ENCODE measurements around the gene TRIP13. TPM values are rescaled to one million over a fixed set of nuclear protein-coding genes. Genes with fewer than 3 reads are reported as not detected.

TRIP13 gene
- total and polyA plus RNA-seq, 2 of the 4 experiments (the other 2 are of a cell fraction), result 17.1 to 35.5 TPM

- Histone ChIP-seq H3K27ac (ENCODE audit: insufficient read depth, low read length) (no peak overlapping the region), H2BK15ac (ENCODE audit: low read depth, low read length) (no peak overlapping the region), H3K14ac (replicated peaks; ENCODE audit: low read depth, low read length) (no peak overlapping the region), H2BK20ac (ENCODE audit: low read depth, low read length) (no peak overlapping the region), H3K4me1 (ENCODE audit: control insufficient read depth, insufficient read depth, low read length) (no peaks in the 10 kb centered on the region; the same call in 1 of the 2 replicates), H4K8ac (ENCODE audit: low read depth in 2 of 2, low read length in 2 of 2) (no peak overlapping the region), H3K4me2 (ENCODE audit: low read depth, low read length) (no peak overlapping the region), H3K9me3 (ENCODE audit: control insufficient read depth, insufficient read depth, low read length) (no peaks in the 10 kb centered on the region), H3K18ac (ENCODE audit: low read depth, low read length) (no peak overlapping the region), H2BK120ac (ENCODE audit: low read depth, low read length) (no peak overlapping the region), H3K79me1 (ENCODE audit: low read depth in 1 of 2, low read length in 2 of 2) (no peaks in the 10 kb centered on the region), H2BK5ac (ENCODE audit: low read depth, low read length, poor library complexity, severe bottlenecking) (no peak overlapping the region), H2AFZ (replicated peaks; ENCODE audit: low read length, poor library complexity) (no peak overlapping the region), H3K23ac (ENCODE audit: low read depth, low read length) (no peak overlapping the region), H3K56ac (ENCODE audit: extremely low read depth, insufficient read depth, low read length) (no peak overlapping the region), H3K27me3 (ENCODE audit: control insufficient read depth, insufficient read depth, low read length) (peaks cover 6% of the 10 kb centered on the region), H2AK5ac (ENCODE audit: low read depth, low read length) (no peak overlapping the region), H4K20me1 (ENCODE audit: insufficient read depth, low read length) (no peaks in the 10 kb centered on the region), H2AK9ac (replicated peaks; ENCODE audit: low read depth, low read length, poor library complexity) (no peak overlapping the region), H3K4me3 (ENCODE audit: insufficient read depth, low read depth, low read length) (no peak overlapping the region), H3K9ac (ENCODE audit: low read depth, low read length) (no peak overlapping the region), H4K91ac (ENCODE audit: insufficient read depth, low read depth, low read length) (no peak overlapping the region), H3K36me3 (ENCODE audit: control insufficient read depth, insufficient read depth, low read length) (peaks cover 4% of the 10 kb centered on the region), H3K4ac (ENCODE audit: low read depth, low read length) (no peak overlapping the region), H3K9me1 (ENCODE audit: insufficient read depth, low read length) (no peaks in the 10 kb centered on the region), H4K5ac (ENCODE audit: low read depth, low read length) (no peak overlapping the region)
- in situ Hi-C loops (cut with MboI; ENCODE audit: low sequenced_read_pairs), result no loop called here
- WGBS, 2 experiments (ENCODE audit: extremely low coverage in 2 of 2, insufficient read length in 1 of 2), result no CpG with 5 or more reads among the region's 9 CpGs
- dilution Hi-C loops (cut with HindIII; ENCODE audit: low sequenced_read_pairs, unreplicated experiment), result no loop called here
- no TSS peak for BruUV-seq (replicated peaks)
- CTCF ChIA-PET, result interaction anchor here (3.2 kb wide), 1 partner anchor 246 kb away, joined by 17 read pairs; no protein-coding TSS in a partner anchor
- POLR2A ChIA-PET (ENCODE audit: unreplicated experiment), result no interaction called here
- ATAC-seq (ENCODE audit: low read depth), result no peak
- DNase-seq, result no peak
- TF ChIP-seq NFE2L2 (IDR thresholded peaks at IDR 0.05; ENCODE audit: low read depth, low read length) (no peak), MAFK (IDR thresholded peaks at IDR 0.05; ENCODE audit: low read depth, low read length) (no peak), FOS (IDR thresholded peaks at IDR 0.05; ENCODE audit: low read depth, low read length) (no peak), ELK1 (IDR thresholded peaks at IDR 0.05; ENCODE audit: borderline replicate concordance, low read depth, low read length) (no peak), RFX5 (IDR thresholded peaks at IDR 0.05; ENCODE audit: low read depth, low read length) (no peak), MXI1 (IDR thresholded peaks at IDR 0.05; ENCODE audit: borderline replicate concordance, low read depth, low read length) (no peak), RCOR1 (IDR thresholded peaks at IDR 0.05; ENCODE audit: insufficient replicate concordance, low read length) (no peak)
- intact Hi-C loops (cut with micrococcal nuclease), result loop anchor here (2.0 to 5.0 kb wide), 2 partner anchors 86 to 719 kb away; partner anchors contain the start of gene NKD2
Measured at GRCh38 chr5:921456-922435, 29.1 kb downstream of the TRIP13 start.

Data from IMR-90 (cell line).